ENCODE data around the gene CNPY3. TPM values are rescaled to one million over a fixed set of nuclear protein-coding genes. Genes with fewer than 3 reads are reported as not detected.
"Not testable (repeated sequence)": the region's sequence is repeated elsewhere in the genome, so short reads cannot be mapped to it uniquely, and the experiment has no call there.

CNPY3 gene
- total RNA-seq, 4 donors from 2014 or later: 27.8 to 101 (median 47.9) TPM

GRCh38 chr6:42899871-42900270 is 29.4 kb upstream of the CNPY3 start:
- no peak for TF ChIP-seq POLR2A (IDR thresholded peaks at IDR 0.05)
- no peak for TF ChIP-seq CTCF (IDR thresholded peaks at IDR 0.05)
- no peak overlapping the region for H3K4me3 ChIP-seq
- H3K9me3 ChIP-seq: no peaks in the 10 kb centered on the region
- H3K36me3 ChIP-seq: no peaks in the 10 kb centered on the region
- H3K4me1 ChIP-seq: peaks cover 0 to 7% (median 0%) of the 10 kb centered on the region in 4 donors
- H3K27ac ChIP-seq: no peak overlapping the region
- H3K27me3 ChIP-seq: no peaks in the 10 kb centered on the region
- no peak for DNase-seq

DNA sequence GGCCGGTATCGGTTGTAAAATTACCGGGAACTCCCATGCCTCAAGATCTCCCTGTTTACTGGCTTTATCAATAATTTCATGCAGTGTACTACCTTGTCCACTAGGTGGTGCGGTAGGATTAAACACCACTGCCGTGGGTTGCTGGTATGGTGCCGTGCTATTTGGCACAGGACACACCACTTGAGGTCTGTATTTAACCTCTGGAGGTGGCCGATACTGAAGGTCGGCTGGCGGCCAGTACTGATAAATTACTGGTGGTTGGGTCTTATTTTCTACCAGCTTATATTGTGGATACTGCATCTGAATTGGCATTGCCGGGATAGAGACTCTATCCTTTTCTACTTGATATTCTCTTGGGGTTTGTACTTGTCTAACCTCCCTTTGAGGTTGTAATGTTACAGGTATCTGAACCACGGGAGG is 27.7 kb upstream of the CNPY3 start:
- TF ChIP-seq CTCF (IDR thresholded peaks at IDR 0.05) (peak; percentile 77 to 96 (median 93)), POLR2A (IDR thresholded peaks at IDR 0.05) (no peak)
- Histone ChIP-seq H3K4me3 (no peak overlapping the region), H3K9me3 (no peaks in the 10 kb centered on the region), H3K4me1 (peaks cover 0 to 7% (median 0%) of the 10 kb centered on the region in 4 donors), H3K36me3 (no peaks in the 10 kb centered on the region), H3K27me3 (no peaks in the 10 kb centered on the region), H3K27ac (no peak overlapping the region)
- peak in 2 of 3 donors; percentile 71 to 86 for DNase-seq

DNA sequence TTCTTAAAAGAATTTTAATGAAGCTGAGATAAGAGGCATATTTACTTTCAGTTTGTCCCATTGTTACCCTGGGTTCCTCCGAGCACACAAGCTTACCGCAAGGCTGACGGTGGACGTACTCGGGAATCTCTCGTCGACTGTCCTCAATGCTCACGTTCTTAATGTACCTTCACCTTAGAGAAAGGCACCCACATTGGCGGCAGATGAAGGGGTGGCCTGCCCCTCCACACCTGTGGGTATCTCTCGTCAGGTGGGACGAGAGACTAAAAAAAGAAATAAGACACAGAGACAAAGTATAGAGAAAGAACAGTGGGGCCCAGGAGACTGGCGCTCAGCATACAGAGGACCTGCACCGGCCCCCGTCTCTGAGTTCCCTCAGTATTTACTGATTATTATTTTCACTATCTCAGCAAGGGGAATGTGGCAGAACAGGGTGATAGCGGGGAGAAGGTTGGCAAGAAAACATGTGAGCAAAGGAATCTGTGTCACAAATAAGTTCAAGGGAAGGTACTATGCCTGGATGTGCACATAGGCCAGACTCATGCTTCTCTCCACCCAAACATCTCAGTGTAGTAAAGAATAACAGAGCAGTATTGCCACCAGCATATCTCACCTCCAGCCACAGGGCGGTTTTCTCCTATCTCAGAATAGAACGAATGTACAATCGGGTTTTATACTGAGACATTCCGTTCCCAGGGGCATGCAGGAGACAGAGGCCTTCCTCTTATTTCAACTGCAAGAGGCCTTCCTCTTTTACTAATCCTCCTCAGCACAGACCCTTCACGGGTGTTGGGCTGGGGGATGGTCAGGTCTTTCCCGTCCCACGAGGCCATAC is 26.6 kb upstream of the CNPY3 start:
- H3K36me3 ChIP-seq, H3K4me1 ChIP-seq, H3K4me3 ChIP-seq, H3K9me3 ChIP-seq, H3K27ac ChIP-seq, DNase-seq, H3K27me3 ChIP-seq: not testable (repeated sequence)

- TF ChIP-seq POLR2A (IDR thresholded peaks at IDR 0.05) (no peak), CTCF (IDR thresholded peaks at IDR 0.05) (no peak)
- Histone ChIP-seq H3K27ac (no peak overlapping the region), H3K4me3 (no peak overlapping the region), H3K27me3 (no peaks in the 10 kb centered on the region), H3K36me3 (no peaks in the 10 kb centered on the region), H3K4me1 (peaks cover 0 to 7% (median 0%) of the 10 kb centered on the region in 4 donors), H3K9me3 (no peaks in the 10 kb centered on the region)
- no peak for DNase-seq
These were observed 24.8 kb upstream of the CNPY3 start for GRCh38 chr6:42904467-42904866.

DNA sequence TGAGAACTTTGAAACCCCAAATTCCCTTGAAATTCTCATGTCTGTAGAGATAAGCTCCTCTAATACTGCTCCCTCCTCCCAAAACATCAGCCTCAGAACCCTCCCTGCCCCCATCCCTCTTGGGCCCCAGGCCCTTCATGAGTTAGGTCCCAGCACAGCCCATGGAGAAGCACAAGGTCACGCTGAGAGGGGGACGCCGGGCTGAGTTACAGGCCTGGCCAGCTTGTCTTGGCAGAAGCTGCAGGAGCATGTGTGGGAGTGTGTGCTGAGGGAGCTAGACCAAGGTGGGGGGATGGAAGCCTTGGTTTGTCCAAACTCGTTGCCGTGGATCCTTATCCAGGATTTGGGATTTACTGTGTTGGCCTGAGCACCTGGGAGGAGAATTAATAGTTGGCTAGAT is 21.9 kb upstream of the CNPY3 start:
- Histone ChIP-seq H3K4me3 (no peak overlapping the region), H3K4me1 (peaks cover 0 to 5% (median 0%) of the 10 kb centered on the region in 4 donors), H3K36me3 (no peaks in the 10 kb centered on the region), H3K27ac (no peak overlapping the region), H3K27me3 (no peaks in the 10 kb centered on the region), H3K9me3 (no peaks in the 10 kb centered on the region)
- TF ChIP-seq POLR2A (IDR thresholded peaks at IDR 0.05): no peak
- TF ChIP-seq CTCF (IDR thresholded peaks at IDR 0.05): no peak
- no peak for DNase-seq

DNA sequence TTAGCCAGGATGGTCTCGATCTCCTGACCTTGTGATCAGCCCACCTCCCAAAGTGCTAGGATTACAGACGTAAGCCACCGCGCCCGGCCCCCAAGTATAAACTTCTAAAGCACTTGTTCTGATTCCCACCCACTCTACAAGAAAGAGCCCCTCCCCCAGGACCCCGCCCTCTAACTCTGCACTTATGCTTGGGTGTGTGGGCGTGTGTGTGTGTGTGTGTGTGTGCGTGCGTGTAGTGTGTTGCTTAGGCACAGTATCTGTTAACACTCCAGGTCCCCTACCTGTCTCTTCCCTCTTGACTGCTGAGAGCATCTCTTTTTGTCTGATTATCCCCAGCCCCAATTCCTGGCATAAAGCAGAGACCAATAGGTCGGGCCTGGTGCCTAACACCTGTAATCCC is 19.4 kb upstream of the CNPY3 start:
- Histone ChIP-seq H3K36me3 (no peaks in the 10 kb centered on the region), H3K4me1 (peaks cover 0 to 5% (median 0%) of the 10 kb centered on the region in 4 donors), H3K9me3 (no peaks in the 10 kb centered on the region), H3K4me3 (no peak overlapping the region), H3K27me3 (no peaks in the 10 kb centered on the region), H3K27ac (no peak overlapping the region)
- TF ChIP-seq CTCF (IDR thresholded peaks at IDR 0.05): no peak
- no peak for TF ChIP-seq POLR2A (IDR thresholded peaks at IDR 0.05)
- DNase-seq: no peak

All from Peyer's patch (tissue), 4 donors.